22Rv1 (cell line): ENCODE results near the gene DLG5.

ENCODE experiments used
- H3K27ac ChIP-seq: fragments of 450-650 bp; 2 replicates; pipeline ENCODE4 v1.5.1; 2017
- ZFX ChIP-seq: fragments of 450-650 bp; IDR thresholded peaks from 2 replicates; pipeline ENCODE4 v1.6.1; 2017; ENCODE audit warnings: antibody characterized with exemption, borderline replicate concordance
- TF ChIP-seq, protein P1 (sequence below): fragments of 450-650 bp; IDR thresholded peaks from 2 replicates; pipeline ENCODE4 v1.5.1; 2017; ENCODE audit warnings: mild to moderate bottlenecking

Gene DLG5

DNA sequence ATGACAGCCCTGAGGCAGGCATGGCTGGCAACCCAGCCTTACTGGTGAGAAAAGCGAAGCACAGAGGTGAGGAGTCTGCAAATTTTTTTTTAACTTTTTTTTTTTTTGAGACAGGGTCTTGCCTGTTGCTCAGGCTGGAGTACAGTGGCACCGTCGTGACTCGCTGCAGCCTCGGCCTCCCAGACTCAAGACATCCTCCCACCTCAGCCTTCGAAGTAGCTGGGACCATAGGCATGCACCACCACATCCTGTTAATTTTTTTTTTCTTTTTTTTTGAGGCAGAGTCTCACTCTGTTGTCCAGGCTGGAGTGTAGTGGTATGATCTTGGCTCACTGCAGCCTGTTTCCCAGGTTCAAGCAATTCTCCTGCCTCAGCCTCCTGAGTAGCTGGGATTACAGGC is 35.1 kb upstream of the DLG5 start:
- no peak for TF ChIP-seq ZFX
- TF ChIP-seq, protein P1, sequence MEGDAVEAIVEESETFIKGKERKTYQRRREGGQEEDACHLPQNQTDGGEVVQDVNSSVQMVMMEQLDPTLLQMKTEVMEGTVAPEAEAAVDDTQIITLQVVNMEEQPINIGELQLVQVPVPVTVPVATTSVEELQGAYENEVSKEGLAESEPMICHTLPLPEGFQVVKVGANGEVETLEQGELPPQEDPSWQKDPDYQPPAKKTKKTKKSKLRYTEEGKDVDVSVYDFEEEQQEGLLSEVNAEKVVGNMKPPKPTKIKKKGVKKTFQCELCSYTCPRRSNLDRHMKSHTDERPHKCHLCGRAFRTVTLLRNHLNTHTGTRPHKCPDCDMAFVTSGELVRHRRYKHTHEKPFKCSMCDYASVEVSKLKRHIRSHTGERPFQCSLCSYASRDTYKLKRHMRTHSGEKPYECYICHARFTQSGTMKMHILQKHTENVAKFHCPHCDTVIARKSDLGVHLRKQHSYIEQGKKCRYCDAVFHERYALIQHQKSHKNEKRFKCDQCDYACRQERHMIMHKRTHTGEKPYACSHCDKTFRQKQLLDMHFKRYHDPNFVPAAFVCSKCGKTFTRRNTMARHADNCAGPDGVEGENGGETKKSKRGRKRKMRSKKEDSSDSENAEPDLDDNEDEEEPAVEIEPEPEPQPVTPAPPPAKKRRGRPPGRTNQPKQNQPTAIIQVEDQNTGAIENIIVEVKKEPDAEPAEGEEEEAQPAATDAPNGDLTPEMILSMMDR: no peak
- H3K27ac ChIP-seq: no peak overlapping the region

DNA sequence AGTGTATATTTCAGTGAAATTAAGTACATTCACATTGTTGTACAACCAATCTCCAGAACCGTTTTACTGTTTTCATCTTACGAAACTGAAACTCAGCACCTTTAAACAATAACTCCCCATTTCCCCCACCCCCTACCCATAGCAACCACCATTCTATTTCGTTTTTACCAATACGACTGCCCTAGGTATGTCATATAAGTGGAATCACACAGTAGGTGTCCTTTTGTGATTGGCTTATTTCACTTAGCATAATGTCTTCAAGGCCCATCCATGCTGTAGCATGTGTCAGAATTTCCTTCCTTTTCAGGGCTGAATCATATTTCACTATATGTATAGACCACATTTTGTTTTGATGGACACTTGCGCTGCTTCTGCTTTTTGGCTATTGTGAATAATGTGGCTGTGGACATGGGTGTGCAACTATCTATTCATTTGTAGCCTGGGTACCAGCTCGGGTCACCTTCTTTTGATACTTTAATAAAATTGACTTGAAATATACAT is 34.3 kb upstream of the DLG5 start:
- TF ChIP-seq ZFX: no peak
- TF ChIP-seq, protein P1: no peak
- no peak overlapping the region for H3K27ac ChIP-seq

DNA sequence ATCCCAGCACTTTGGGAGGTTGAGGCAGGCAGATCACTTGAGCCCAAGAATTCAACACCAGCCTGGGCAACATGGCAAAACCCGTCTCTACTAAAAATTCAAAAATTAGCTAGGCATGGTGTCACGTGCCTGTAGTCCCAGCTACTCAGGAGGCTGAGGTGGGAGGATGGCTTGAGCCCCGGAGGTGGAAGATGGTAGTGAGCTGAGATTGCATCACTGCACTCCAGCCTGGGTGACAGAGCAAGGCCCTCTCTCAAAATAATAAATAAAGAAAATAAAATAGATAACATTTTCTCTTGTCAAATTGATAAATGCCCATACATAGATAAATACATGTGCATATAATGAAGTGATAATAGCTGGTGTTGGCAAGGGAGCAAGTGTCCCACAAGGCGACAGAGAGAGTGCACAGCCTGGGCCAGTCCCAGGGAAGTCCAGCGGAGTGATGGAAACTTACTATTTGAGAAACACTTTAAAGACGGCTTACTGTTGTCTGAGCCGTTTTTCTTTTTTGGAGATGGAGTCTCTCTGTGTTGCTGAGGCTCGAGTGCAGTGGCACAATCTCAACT is 33.4 kb upstream of the DLG5 start:
- TF ChIP-seq, protein P1: no peak
- TF ChIP-seq ZFX: no peak
- H3K27ac ChIP-seq: no peak overlapping the region

DNA sequence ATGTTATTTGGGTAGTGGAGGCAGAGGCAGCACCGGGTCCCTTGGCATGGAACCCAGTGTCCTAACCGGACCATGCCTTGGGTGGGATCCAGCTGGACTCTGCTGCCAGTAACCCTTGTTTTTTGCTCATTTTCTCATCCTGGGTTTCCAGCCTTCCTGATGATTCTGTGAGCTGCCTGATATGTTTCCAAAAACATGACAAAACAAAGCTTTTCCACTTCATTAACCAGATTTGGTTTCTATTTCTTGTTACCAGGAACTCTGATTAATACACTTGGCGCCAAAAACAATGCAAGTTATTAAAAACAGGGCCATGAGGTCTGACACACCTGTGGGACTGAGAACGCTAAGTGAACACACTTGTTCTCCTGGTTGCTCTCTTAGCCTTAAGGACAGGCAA is 32.8 kb upstream of the DLG5 start:
- H3K27ac ChIP-seq: no peak overlapping the region
- TF ChIP-seq ZFX: no peak
- TF ChIP-seq, protein P1: no peak

DNA sequence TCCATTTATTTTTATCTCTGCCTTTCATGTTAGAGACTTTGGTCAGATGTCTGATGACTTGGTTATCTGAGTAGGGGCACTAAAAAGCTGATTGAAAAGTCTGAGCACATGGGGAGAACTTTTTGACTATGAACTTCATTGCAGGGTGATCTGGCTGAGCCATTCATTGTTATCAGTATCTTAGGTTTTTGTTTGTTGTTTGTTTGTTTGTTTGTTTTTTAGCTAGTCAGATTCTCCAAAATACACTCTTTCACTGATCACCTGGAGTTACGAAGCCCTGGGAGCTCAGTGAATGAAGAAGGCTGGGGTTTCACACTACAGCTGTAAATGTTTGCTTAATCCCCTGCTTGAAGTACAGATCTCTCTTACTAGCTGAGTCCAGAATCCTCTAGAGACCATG is 28.6 kb upstream of the DLG5 start:
- no peak for TF ChIP-seq ZFX
- no peak overlapping the region for H3K27ac ChIP-seq

DNA sequence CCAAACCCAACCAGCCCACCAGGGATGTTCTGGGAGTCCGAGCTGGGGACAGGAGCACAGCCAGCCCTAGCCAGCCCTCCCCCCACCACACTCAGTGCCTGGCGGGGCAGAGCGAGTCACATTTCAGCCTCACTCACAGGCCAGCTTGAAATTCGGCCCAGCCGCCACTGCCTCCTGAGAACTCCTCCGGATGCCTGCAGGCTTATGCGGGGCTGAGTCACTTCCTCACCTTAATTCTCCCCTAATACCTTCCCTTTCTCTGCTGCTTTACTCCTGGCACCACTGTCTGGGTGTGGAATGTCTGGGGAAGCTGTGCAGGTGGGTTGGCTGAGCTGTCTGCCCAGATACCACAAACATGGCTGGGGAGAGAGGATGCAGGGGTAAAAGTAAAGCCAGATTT is 22.6 kb upstream of the DLG5 start:
- TF ChIP-seq, protein P1: no peak
- TF ChIP-seq ZFX: no peak
- H3K27ac ChIP-seq: no peak overlapping the region

DNA sequence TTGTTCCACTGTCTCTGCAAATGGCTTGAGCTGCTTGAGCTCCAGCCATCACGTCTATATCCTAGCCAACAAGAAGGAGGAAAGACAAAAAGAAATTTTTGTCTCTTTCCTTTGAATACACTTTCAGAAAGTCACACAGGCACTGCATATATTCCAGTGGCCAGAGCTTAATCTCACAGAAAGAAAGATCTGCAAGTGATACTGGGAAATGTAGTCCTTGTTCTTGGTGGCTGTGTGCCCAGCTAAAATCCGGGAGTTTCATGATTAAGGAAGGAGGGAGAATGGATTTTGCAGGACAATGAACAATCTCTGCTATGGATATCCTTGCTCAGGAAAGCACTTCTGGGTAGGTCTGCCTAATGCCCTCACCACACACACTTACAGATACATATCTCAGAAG is 19.5 kb upstream of the DLG5 start:
- H3K27ac ChIP-seq: no peak overlapping the region
- TF ChIP-seq, protein P1: no peak
- TF ChIP-seq ZFX: no peak

DNA sequence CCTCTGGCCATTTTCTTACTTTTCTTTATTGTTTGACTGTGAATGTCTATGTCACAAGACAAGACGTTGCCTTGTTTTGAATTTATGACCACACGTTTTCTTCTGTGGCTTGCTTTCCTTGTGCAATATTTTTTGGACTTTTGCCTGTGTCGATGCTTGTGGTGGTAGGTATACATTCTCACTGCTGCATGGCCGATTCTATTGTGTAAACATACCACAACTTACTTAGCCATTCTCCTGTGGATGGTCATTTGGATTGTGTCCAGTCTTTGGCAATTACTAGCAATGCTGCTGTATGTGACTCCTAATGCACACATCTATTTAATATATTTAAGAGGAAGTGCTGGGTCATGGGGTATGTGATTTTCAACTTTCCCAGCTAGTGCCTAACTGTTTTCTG is 18.0 kb upstream of the DLG5 start:
- H3K27ac ChIP-seq: no peak overlapping the region
- no peak for TF ChIP-seq ZFX
- TF ChIP-seq, protein P1: no peak
